K562 (cell line): ENCODE data around the gene AIMP2. TPM values are rescaled to one million over a fixed set of nuclear protein-coding genes. Genes with fewer than 3 reads are reported as not detected.
A peak's percentile ranks its signal among the peaks of the same experiment; 100 is the strongest.

Experiments used
- HLTF ChIP-seq: fragments of 450-650 bp; IDR thresholded peaks from 2 replicates; pipeline ENCODE4 v1.6.1; 2016
- MCM3 ChIP-seq: fragments of 450-650 bp; IDR thresholded peaks from 2 replicates; pipeline ENCODE4 v1.6.1; 2016
- NR2C1 ChIP-seq, 2 experiments: fragments of 450-650 bp; IDR thresholded peaks; 2 replicates each; pipeline ENCODE4 v1.6.1; 2017; ENCODE audit warnings: mild to moderate bottlenecking in 2 of 2, antibody characterized with exemption in 1 of 2, inconsistent platforms in 1 of 2, missing compliant biosample characterization in 1 of 2, missing genetic modification characterization in 1 of 2
- RBM14 ChIP-seq: fragments of 200-400 bp; formaldehyde crosslinking; IDR thresholded peaks from 2 replicates; pipeline ENCODE4 v1.6.1; 2018; ENCODE audit warnings: low read depth, mild to moderate bottlenecking, low read length, moderate library complexity, borderline replicate concordance; ENCODE audit not compliant: insufficient read depth
- RNF2 ChIP-seq: sonication (generic); IDR thresholded peaks from 2 replicates; pipeline ENCODE4 v1.6.1; 2016
- SUPT5H ChIP-seq: fragments of 450-650 bp; IDR thresholded peaks from 2 replicates; pipeline ENCODE4 v1.6.1; 2016
- YBX1 ChIP-seq: fragments of 450-650 bp; IDR thresholded peaks from 2 replicates; pipeline ENCODE4 v1.7.1; 2016; ENCODE audit warnings: mild to moderate bottlenecking
- ZNF311 ChIP-seq: fragments of 250-450 bp; sonication (Bioruptor Pico); IDR thresholded peaks from 2 replicates; pipeline ENCODE4 v1.4.0; 2020; ENCODE audit warnings: mild to moderate bottlenecking, moderate library complexity
- ZNF445 ChIP-seq: fragments of 250-450 bp; sonication (Bioruptor Pico); IDR thresholded peaks from 2 replicates; pipeline ENCODE4 v1.4.0; 2020; ENCODE audit warnings: low read depth, mild to moderate bottlenecking, moderate library complexity
- ZNF76 ChIP-seq: fragments of 250-450 bp; sonication (Bioruptor Pico); IDR thresholded peaks from 2 replicates; pipeline ENCODE4 v1.4.0; 2020; ENCODE audit warnings: mild to moderate bottlenecking, moderate library complexity, borderline replicate concordance
- polyA plus RNA-seq, 8 experiments: library from polyadenylated mRNA; depleted of rRNA in 4 of 8; stranded (reverse) in 5 of 8; unstranded in 3 of 8; fragments of >200 nt; fragmentation: Nextera tagmentation in 2 of 8; fragmentation: Illumina TruSeq in 1 of 8; extraction: Ambion mirVana in 2 of 8; extraction: Trizol in 1 of 8; gene quantifications; 2 replicates each; pipeline versions ENCODE4 v1.2.1 to v1.2.3, GENCODE V29; 2011 to 2014; ENCODE audit warnings: inconsistent platforms in 1 of 8, missing spikeins in 1 of 8
- total RNA-seq, 7 experiments: library from RNA; depleted of rRNA in 6 of 7; stranded (reverse); fragments of >200 nt in 6 of 7; fragmentation: Illumina TruSeq in 2 of 7; extraction: Trizol in 2 of 7; gene quantifications; 2 replicates each; pipeline versions ENCODE4 v1.2.1 to v1.2.3, GENCODE V29; 2011 to 2021; ENCODE audit warnings: low replicate concordance in 1 of 7
- TF ChIP-seq, protein P1 (sequence below), 2 experiments: IDR thresholded peaks in 1 of 2; conservative IDR thresholded peaks in 1 of 2; 2 replicates each; pipeline ENCODE4 v1.6.1; 2016; ENCODE audit warnings: low read depth in 2 of 2, mild to moderate bottlenecking in 1 of 2, missing compliant biosample characterization in 1 of 2, missing genetic modification characterization in 1 of 2, moderate library complexity in 1 of 2
- TF ChIP-seq, protein P2 (sequence below): fragments of 450-650 bp; IDR thresholded peaks from 2 replicates; pipeline ENCODE4 v1.6.1; 2016; ENCODE audit warnings: borderline replicate concordance
- TF ChIP-seq, protein P3 (sequence below): fragments of 250-450 bp; sonication (Bioruptor Pico); IDR thresholded peaks from 2 replicates; pipeline ENCODE4 v1.4.0; 2020; ENCODE audit warnings: mild to moderate bottlenecking
- TF ChIP-seq, protein P4 (sequence below), 2 experiments: IDR thresholded peaks; 2 replicates each; pipeline ENCODE4 v1.6.1; 2011; ENCODE audit warnings: borderline replicate concordance in 1 of 2, control low read depth in 1 of 2, low read depth in 1 of 2, low read length in 1 of 2, mild to moderate bottlenecking in 1 of 2, mixed read lengths in 1 of 2, moderate library complexity in 1 of 2; ENCODE audit not compliant: insufficient read depth in 1 of 2, insufficient read length in 1 of 2, poor library complexity in 1 of 2, severe bottlenecking in 1 of 2; ENCODE audit errors: extremely low read depth in 1 of 2
- TF ChIP-seq, protein P5 (sequence below): fragments of 450-650 bp; formaldehyde crosslinking; IDR thresholded peaks from 2 replicates; pipeline ENCODE4 v1.4.0; 2020; ENCODE audit warnings: mild to moderate bottlenecking, moderate library complexity

Gene AIMP2
- total and polyA plus RNA-seq, 9 of the 15 experiments (the other 6 are each of a cell fraction or from before 2014, with no cell fraction given): 47.5 to 84.9 (median 63.5) TPM

DNA sequence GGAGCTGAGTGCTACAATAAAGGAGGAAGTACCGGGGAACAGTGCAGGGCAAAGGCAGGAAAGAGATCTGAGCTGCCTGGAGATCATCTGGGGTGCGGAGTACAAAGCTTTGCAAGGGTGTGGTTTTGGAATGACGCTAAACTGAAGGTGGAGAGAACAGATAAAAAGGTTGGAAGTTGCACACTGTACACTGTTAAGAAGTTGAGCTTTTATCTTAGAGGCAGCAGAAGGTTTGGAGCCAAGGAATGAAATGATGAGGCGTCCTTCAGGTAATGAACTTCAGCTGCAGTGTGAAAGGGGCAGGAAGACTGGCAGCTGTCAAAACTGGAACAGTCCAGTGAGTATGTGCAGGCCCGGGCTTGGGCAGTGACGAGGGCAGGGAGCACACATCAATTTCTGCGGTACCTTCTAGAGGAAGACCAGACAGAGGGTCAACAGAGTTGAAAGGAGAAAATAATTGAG lies 14.9 kb downstream of the AIMP2 start (continued):
- TF ChIP-seq SUPT5H (0 out of 2 replicates have a peak, but pooled peaks have one; percentile 30), MCM3 (no peak), ZNF445 (CRISPR knock-in tag) (no peak), ZNF76 (CRISPR knock-in tag) (no peak), ZNF311 (CRISPR knock-in tag) (peak; percentile 54; the same call in 1 of the 2 replicates), HLTF (peak; percentile 98), RBM14 (no peak), NR2C1 (IDR thresholded peaks at IDR 0.05) (peak; percentile 41; the same call in 1 of the 2 replicates), NR2C1 (tag; IDR thresholded peaks at IDR 0.05) (0 out of 2 replicates have a peak, but pooled peaks have one; percentile 40), YBX1 (no peak), RNF2 (peak; percentile 78; the same call in 1 of the 2 replicates)
- TF ChIP-seq, protein P1, sequence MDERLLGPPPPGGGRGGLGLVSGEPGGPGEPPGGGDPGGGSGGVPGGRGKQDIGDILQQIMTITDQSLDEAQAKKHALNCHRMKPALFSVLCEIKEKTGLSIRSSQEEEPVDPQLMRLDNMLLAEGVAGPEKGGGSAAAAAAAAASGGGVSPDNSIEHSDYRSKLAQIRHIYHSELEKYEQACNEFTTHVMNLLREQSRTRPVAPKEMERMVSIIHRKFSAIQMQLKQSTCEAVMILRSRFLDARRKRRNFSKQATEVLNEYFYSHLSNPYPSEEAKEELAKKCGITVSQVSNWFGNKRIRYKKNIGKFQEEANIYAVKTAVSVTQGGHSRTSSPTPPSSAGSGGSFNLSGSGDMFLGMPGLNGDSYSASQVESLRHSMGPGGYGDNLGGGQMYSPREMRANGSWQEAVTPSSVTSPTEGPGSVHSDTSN (CRISPR knock-in tag; IDR thresholded peaks at IDR 0.05; ENCODE audit: low read depth): peak; percentile 44; the same call in 1 of the 2 replicates
- TF ChIP-seq, protein P1 (tag; conservative IDR thresholded peaks at IDR 0.05; ENCODE audit: low read depth): peak; percentile 77
- TF ChIP-seq, protein P2, sequence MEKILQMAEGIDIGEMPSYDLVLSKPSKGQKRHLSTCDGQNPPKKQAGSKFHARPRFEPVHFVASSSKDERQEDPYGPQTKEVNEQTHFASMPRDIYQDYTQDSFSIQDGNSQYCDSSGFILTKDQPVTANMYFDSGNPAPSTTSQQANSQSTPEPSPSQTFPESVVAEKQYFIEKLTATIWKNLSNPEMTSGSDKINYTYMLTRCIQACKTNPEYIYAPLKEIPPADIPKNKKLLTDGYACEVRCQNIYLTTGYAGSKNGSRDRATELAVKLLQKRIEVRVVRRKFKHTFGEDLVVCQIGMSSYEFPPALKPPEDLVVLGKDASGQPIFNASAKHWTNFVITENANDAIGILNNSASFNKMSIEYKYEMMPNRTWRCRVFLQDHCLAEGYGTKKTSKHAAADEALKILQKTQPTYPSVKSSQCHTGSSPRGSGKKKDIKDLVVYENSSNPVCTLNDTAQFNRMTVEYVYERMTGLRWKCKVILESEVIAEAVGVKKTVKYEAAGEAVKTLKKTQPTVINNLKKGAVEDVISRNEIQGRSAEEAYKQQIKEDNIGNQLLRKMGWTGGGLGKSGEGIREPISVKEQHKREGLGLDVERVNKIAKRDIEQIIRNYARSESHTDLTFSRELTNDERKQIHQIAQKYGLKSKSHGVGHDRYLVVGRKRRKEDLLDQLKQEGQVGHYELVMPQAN: peak; percentile 55; the same call in 1 of the 2 replicates
- TF ChIP-seq, protein P3, sequence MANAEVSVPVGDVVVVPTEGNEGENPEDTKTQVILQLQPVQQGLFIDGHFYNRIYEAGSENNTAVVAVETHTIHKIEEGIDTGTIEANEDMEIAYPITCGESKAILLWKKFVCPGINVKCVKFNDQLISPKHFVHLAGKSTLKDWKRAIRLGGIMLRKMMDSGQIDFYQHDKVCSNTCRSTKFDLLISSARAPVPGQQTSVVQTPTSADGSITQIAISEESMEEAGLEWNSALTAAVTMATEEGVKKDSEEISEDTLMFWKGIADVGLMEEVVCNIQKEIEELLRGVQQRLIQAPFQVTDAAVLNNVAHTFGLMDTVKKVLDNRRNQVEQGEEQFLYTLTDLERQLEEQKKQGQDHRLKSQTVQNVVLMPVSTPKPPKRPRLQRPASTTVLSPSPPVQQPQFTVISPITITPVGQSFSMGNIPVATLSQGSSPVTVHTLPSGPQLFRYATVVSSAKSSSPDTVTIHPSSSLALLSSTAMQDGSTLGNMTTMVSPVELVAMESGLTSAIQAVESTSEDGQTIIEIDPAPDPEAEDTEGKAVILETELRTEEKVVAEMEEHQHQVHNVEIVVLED (CRISPR knock-in tag): peak; percentile 37; the same call in 1 of the 2 replicates
- TF ChIP-seq, protein P4, sequence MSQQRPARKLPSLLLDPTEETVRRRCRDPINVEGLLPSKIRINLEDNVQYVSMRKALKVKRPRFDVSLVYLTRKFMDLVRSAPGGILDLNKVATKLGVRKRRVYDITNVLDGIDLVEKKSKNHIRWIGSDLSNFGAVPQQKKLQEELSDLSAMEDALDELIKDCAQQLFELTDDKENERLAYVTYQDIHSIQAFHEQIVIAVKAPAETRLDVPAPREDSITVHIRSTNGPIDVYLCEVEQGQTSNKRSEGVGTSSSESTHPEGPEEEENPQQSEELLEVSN (IDR thresholded peaks at IDR 0.05; ENCODE audit: borderline replicate concordance in 1 of 2, extremely low read depth in 1 of 2, insufficient read depth in 1 of 2, insufficient read length in 1 of 2, low read depth in 1 of 2, low read length in 1 of 2, poor library complexity in 1 of 2, severe bottlenecking in 1 of 2): peak; percentile 17 to 23
- TF ChIP-seq, protein P5, sequence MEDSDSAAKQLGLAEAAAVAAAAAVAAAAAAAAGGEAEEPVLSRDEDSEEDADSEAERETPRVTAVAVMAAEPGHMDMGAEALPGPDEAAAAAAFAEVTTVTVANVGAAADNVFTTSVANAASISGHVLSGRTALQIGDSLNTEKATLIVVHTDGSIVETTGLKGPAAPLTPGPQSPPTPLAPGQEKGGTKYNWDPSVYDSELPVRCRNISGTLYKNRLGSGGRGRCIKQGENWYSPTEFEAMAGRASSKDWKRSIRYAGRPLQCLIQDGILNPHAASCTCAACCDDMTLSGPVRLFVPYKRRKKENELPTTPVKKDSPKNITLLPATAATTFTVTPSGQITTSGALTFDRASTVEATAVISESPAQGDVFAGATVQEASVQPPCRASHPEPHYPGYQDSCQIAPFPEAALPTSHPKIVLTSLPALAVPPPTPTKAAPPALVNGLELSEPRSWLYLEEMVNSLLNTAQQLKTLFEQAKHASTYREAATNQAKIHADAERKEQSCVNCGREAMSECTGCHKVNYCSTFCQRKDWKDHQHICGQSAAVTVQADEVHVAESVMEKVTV (CRISPR knock-in tag): no peak
